ENCODE results near the gene RAPGEF6. TPM values are rescaled to one million over a fixed set of nuclear protein-coding genes. Genes with fewer than 3 reads are reported as not detected.

The RAPGEF6 gene
- total RNA-seq, 1 experiment from 2014 or later: 9.7 TPM

GRCh38 chr5:131413605-131414559 is 221.1 kb downstream of the RAPGEF6 start:
- no peaks in the 10 kb centered on the region for H3F3A ChIP-seq (ENCODE audit: low read length, unreplicated experiment)
- ATAC-seq (no peak), DNase-seq (no peak)
- no peaks in the 10 kb centered on the region for H3K4me1 ChIP-seq (ENCODE audit: insufficient read depth, low read length)
- no peak overlapping the region for H3K4me3 ChIP-seq (ENCODE audit: low read length)
- H3K27ac ChIP-seq (ENCODE audit: low read length): no peak overlapping the region
- no peak overlapping the region for H2AFZ ChIP-seq (ENCODE audit: low read length)
- H3K9me3 ChIP-seq (ENCODE audit: low read length): no peaks in the 10 kb centered on the region
- H3K27me3 ChIP-seq (ENCODE audit: low read length): no peaks in the 10 kb centered on the region
- CTCF ChIA-PET: interaction anchor here (0.6 kb wide), 1 partner anchor 810 kb away, joined by 3 read pairs; no protein-coding TSS in a partner anchor
- intact Hi-C loops (cut with micrococcal nuclease): no loop called here
- 0 out of 2 replicates have a peak, but pooled peaks cover 2% of the 10 kb centered on the region for H3K36me3 ChIP-seq (ENCODE audit: low read depth, low read length)
- no peaks in the 10 kb centered on the region for H3K79me2 ChIP-seq (ENCODE audit: low read length)
- no peak overlapping the region for H3K4me2 ChIP-seq (ENCODE audit: low read length)
- H4K20me1 ChIP-seq (ENCODE audit: low read length): no peaks in the 10 kb centered on the region
- no peaks in the 10 kb centered on the region for H3K9me2 ChIP-seq (replicated peaks; ENCODE audit: low read length)
- no peak for TF ChIP-seq CTCF (conservative IDR thresholded peaks at IDR 0.05; ENCODE audit: low read depth, low read length)
- no peak for TF ChIP-seq EZH2 (IDR thresholded peaks at IDR 0.05; ENCODE audit: low read length, unreplicated experiment)
- no peak for TF ChIP-seq EZH2phosphoT487 (IDR thresholded peaks at IDR 0.05; ENCODE audit: borderline replicate concordance, low read length)
- no peak overlapping the region for H3K9ac ChIP-seq (ENCODE audit: low read length)
- POLR2A ChIA-PET (ENCODE audit: unreplicated experiment): interaction anchor here (0.7 kb wide), 1 partner anchor 721 kb away, joined by 3 read pairs; no protein-coding TSS in a partner anchor
- BruUV-seq (replicated peaks): no TSS peak

- no peak overlapping the region for H3K4me2 ChIP-seq (ENCODE audit: low read length)
- intact Hi-C loops (cut with micrococcal nuclease): no loop called here
- no peak for DNase-seq
- no peaks in the 10 kb centered on the region for H3K9me2 ChIP-seq (replicated peaks; ENCODE audit: low read length)
- no peak overlapping the region for H3K4me3 ChIP-seq (ENCODE audit: low read length)
- H3K27ac ChIP-seq (ENCODE audit: low read length): no peak overlapping the region
- no peaks in the 10 kb centered on the region for H4K20me1 ChIP-seq (ENCODE audit: low read length)
- no peaks in the 10 kb centered on the region for H3K27me3 ChIP-seq (ENCODE audit: low read length)
- H3K9me3 ChIP-seq (ENCODE audit: low read length): no peaks in the 10 kb centered on the region
- no peaks in the 10 kb centered on the region for H3K79me2 ChIP-seq (ENCODE audit: low read length)
- ATAC-seq: no peak
- H3F3A ChIP-seq (ENCODE audit: low read length, unreplicated experiment): no peaks in the 10 kb centered on the region
- no TSS peak for BruUV-seq (replicated peaks)
- TF ChIP-seq EZH2 (IDR thresholded peaks at IDR 0.05; ENCODE audit: low read length, unreplicated experiment) (no peak), EZH2phosphoT487 (IDR thresholded peaks at IDR 0.05; ENCODE audit: borderline replicate concordance, low read length) (no peak), CTCF (conservative IDR thresholded peaks at IDR 0.05; ENCODE audit: low read depth, low read length) (no peak)
- no peaks in the 10 kb centered on the region for H3K4me1 ChIP-seq (ENCODE audit: insufficient read depth, low read length)
- no peak overlapping the region for H3K9ac ChIP-seq (ENCODE audit: low read length)
- CTCF ChIA-PET: no interaction called here
- peaks cover 5% of the 10 kb centered on the region for H3K36me3 ChIP-seq (ENCODE audit: low read depth, low read length)
- no peak overlapping the region for H2AFZ ChIP-seq (ENCODE audit: low read length)
- POLR2A ChIA-PET (ENCODE audit: unreplicated experiment): no interaction called here
Measured at GRCh38 chr5:131406975-131407638, 227.9 kb downstream of the RAPGEF6 start.
